Tibial nerve (tissue), 4 donors: ENCODE measurements around the gene PABPC1L.

Experiments used
- CTCF ChIP-seq, 5 experiments: fragments of 200-600 bp in 3 of 5; fragments of 450-650 bp in 2 of 5; sonication (generic) in 3 of 5; IDR thresholded peaks; one replicate each; pipeline ENCODE4 v1.5.1; 2016 to 2019; ENCODE audit warnings: antibody characterized with exemption in 5 of 5, mild to moderate bottlenecking in 3 of 5, moderate library complexity in 2 of 5
- EP300 ChIP-seq, 2 donors: sonication (generic); formaldehyde crosslinking; IDR thresholded peaks; one replicate each; pipeline ENCODE4 v1.6.1; 2017; ENCODE audit warnings: antibody characterized with exemption in 2 of 2, mild to moderate bottlenecking in 1 of 2
- POLR2A ChIP-seq, 2 donors: fragments of 450-650 bp; IDR thresholded peaks; one replicate each; pipeline ENCODE4 v1.6.1; 2017; ENCODE audit warnings: antibody characterized with exemption in 2 of 2, mild to moderate bottlenecking in 2 of 2, moderate library complexity in 2 of 2

GRCh38 chr20:44976698-44977097, 66.8 kb downstream of the PABPC1L start:
- TF ChIP-seq POLR2A (IDR thresholded peaks at IDR 0.05) (no peak), CTCF (IDR thresholded peaks at IDR 0.05) (no peak), EP300 (IDR thresholded peaks at IDR 0.05) (no peak)
